SK-N-MC (cell line): ENCODE measurements around the gene PDE4D.

ENCODE experiments used
- EZH2 ChIP-seq: fragments of 200-600 bp; sonication (generic); IDR thresholded peaks from one replicate; pipeline ENCODE4 v1.6.1; 2017; ENCODE audit warnings: antibody characterized with exemption
- FOXP2 ChIP-seq: optimal IDR thresholded peaks from 2 replicates; pipeline ENCODE3; 2011; ENCODE audit warnings: mild to moderate bottlenecking, moderate library complexity; ENCODE audit not compliant: insufficient read depth; ENCODE audit errors: extremely low read length, control extremely low read depth
- POLR2AphosphoS5 ChIP-seq: IDR thresholded peaks from 2 replicates; pipeline ENCODE4 v1.6.1; 2012; ENCODE audit warnings: mild to moderate bottlenecking, low read depth, low read length, borderline replicate concordance

DNA sequence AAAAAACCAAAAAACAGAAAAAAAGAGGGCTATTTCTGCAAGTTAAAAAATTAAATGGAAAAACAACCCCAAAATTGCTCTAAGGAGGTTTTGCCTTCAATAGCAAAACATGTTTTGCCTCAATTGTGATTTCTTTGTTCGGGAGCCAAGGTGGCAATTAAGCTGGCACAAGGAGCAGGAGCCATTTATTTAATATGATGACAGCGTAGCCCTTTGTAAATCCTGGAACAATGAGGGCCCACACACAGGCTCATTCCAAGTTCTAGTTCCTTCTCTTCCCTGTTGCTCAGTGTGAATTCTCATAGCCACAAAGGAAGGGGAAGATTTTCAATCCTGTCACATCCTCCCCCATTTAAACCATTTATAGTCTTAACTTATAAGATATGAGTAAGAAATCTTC, 353.2 kb downstream of the PDE4D start:
- TF ChIP-seq POLR2AphosphoS5 = no peak
- TF ChIP-seq EZH2 = no peak
- no peak for TF ChIP-seq FOXP2
